Measurements from ENCODE around the gene ITPR1. TPM values are rescaled to one million over a fixed set of nuclear protein-coding genes. Genes with fewer than 3 reads are reported as not detected.
A peak's percentile ranks its signal among the peaks of the same experiment; 100 is the strongest.

ITPR1 gene
- total and polyA plus RNA-seq, 2 of the 4 experiments (the other 2 are of a cell fraction): 1.8 to 5.7 TPM

DNA sequence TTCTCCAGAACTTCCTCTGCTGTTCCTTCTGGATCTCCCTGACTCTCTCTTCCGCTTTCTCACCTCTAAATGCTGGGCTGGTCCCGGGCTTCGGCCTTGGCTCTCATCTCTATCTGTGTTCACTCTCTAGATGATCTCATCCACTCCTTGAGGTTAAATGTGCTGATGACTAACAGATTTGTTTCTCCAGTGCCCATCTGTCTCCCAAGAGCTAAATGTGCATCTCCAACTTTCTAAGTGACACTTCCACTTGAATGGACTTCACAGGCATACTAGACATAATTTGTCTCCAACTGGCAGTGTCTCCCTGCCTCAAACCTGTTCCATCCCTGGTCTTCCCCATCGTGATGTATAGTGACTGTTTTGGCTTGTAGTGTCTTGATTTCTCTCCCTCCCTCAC, 95.3 kb downstream of the ITPR1 start:
- H4K91ac ChIP-seq (ENCODE audit: insufficient read depth, low read depth, low read length): no peak overlapping the region
- no peak overlapping the region for H2BK15ac ChIP-seq (ENCODE audit: low read depth, low read length)
- no peaks in the 10 kb centered on the region for H3K27me3 ChIP-seq (ENCODE audit: control insufficient read depth, insufficient read depth, low read length)
- H3K9ac ChIP-seq (ENCODE audit: low read depth, low read length): no peak overlapping the region
- DNase-seq (peak; percentile 59), ATAC-seq (ENCODE audit: low read depth) (peak; percentile 80)
- no peak overlapping the region for H3K18ac ChIP-seq (ENCODE audit: low read depth, low read length)
- H4K20me1 ChIP-seq (ENCODE audit: insufficient read depth, low read length): no peaks in the 10 kb centered on the region
- no peak overlapping the region for H3K56ac ChIP-seq (ENCODE audit: extremely low read depth, insufficient read depth, low read length)
- POLR2A ChIA-PET (ENCODE audit: unreplicated experiment): no interaction called here
- no TSS peak for BruUV-seq (replicated peaks)
- no peak overlapping the region for H3K4me2 ChIP-seq (ENCODE audit: low read depth, low read length)
- H2BK120ac ChIP-seq (ENCODE audit: low read depth, low read length): no peak overlapping the region
- H4K5ac ChIP-seq (ENCODE audit: low read depth, low read length): no peak overlapping the region
- no peak overlapping the region for H2AFZ ChIP-seq (replicated peaks; ENCODE audit: low read length, poor library complexity)
- intact Hi-C loops (cut with micrococcal nuclease) (loop anchor here (5.0 kb wide), 1 partner anchor 44 kb away; no protein-coding TSS in a partner anchor), dilution Hi-C loops (cut with HindIII; ENCODE audit: low sequenced_read_pairs, unreplicated experiment) (no loop called here), in situ Hi-C loops (cut with MboI; ENCODE audit: low sequenced_read_pairs) (no loop called here)
- no peak overlapping the region for H3K4me3 ChIP-seq (ENCODE audit: insufficient read depth, low read depth, low read length)
- no peak overlapping the region for H3K4ac ChIP-seq (ENCODE audit: low read depth, low read length)
- H2BK5ac ChIP-seq (ENCODE audit: low read depth, low read length, poor library complexity, severe bottlenecking): no peak overlapping the region
- H4K8ac ChIP-seq (ENCODE audit: low read depth in 2 of 2, low read length in 2 of 2): no peak overlapping the region
- no peaks in the 10 kb centered on the region for H3K36me3 ChIP-seq (ENCODE audit: control insufficient read depth, insufficient read depth, low read length)
- TF ChIP-seq BHLHE40 (IDR thresholded peaks at IDR 0.05; ENCODE audit: low read depth, low read length): no peak
- peak; percentile 28; the same call in 1 of the 2 replicates for TF ChIP-seq FOS (IDR thresholded peaks at IDR 0.05; ENCODE audit: low read depth, low read length)
- peaks cover 6% of the 10 kb centered on the region for H3K4me1 ChIP-seq (ENCODE audit: control insufficient read depth, insufficient read depth, low read length)
- no peaks in the 10 kb centered on the region for H3K9me1 ChIP-seq (ENCODE audit: insufficient read depth, low read length)
- no peaks in the 10 kb centered on the region for H3K9me3 ChIP-seq (ENCODE audit: control insufficient read depth, insufficient read depth, low read length)
- no peak overlapping the region for H2AK5ac ChIP-seq (ENCODE audit: low read depth, low read length)
- H3K23ac ChIP-seq (ENCODE audit: low read depth, low read length): no peak overlapping the region
- H3K14ac ChIP-seq (replicated peaks; ENCODE audit: low read depth, low read length): no peak overlapping the region
- no peaks in the 10 kb centered on the region for H3K79me1 ChIP-seq (ENCODE audit: low read depth in 1 of 2, low read length in 2 of 2)
- no peak overlapping the region for H2AK9ac ChIP-seq (replicated peaks; ENCODE audit: low read depth, low read length, poor library complexity)
- WGBS, 2 experiments (ENCODE audit: extremely low coverage in 2 of 2, insufficient read length in 1 of 2): no CpG with 5 or more reads among the region's 4 CpGs
- no peak overlapping the region for H2BK20ac ChIP-seq (ENCODE audit: low read depth, low read length)
- H3K27ac ChIP-seq (ENCODE audit: insufficient read depth, low read length): no peak overlapping the region
- CTCF ChIA-PET: no interaction called here
